GM21723 (cell line): ENCODE data around the gene CD8B2.
"Not testable (repeated sequence)": the region's sequence is repeated elsewhere in the genome, so short reads cannot be mapped to it uniquely, and the experiment has no call there.

Source experiments
- ATAC-seq: cut with Tn5 transposase; IDR thresholded peaks from one replicate; pipeline ENCODE4 v1.9.1; 2021; ENCODE audit warnings: mild to moderate bottlenecking, moderate library complexity; ENCODE audit not compliant: unreplicated experiment

CD8B2 gene

GRCh38 chr2:106486551-106487385 lies at the start of gene CD8B2:
Gene CD8B2 (plus strand): TSS chr2:106487364. CDS start chr2:106487427, 63 bp downstream.
- ATAC-seq, result not testable (repeated sequence)

- ATAC-seq, result not testable (repeated sequence)
Observed at GRCh38 chr2:106461882-106462281, 25.3 kb upstream of the CD8B2 start.

- ATAC-seq, result not testable (repeated sequence)
Observed at GRCh38 chr2:106467516-106467915, 19.6 kb upstream of the CD8B2 start.

GRCh38 chr2:106468107-106468506 lies 19.1 kb upstream of the CD8B2 start, which contains the start of gene RGPD3:
Gene RGPD3 (minus strand): TSS chr2:106468413. CDS start chr2:106468288, 125 bp downstream.
- ATAC-seq, result not testable (repeated sequence)

- not testable (repeated sequence) for ATAC-seq
Observed at GRCh38 chr2:106470658-106471057, 16.5 kb upstream of the CD8B2 start.

GRCh38 chr2:106477647-106478046 lies 9.5 kb upstream of the CD8B2 start:
- ATAC-seq, result not testable (repeated sequence)

- ATAC-seq, result not testable (repeated sequence)
Observed at GRCh38 chr2:106479563-106479962, 7.6 kb upstream of the CD8B2 start.

- ATAC-seq, result not testable (repeated sequence)
Observed at GRCh38 chr2:106487386-106488191, 425 bp downstream of the CD8B2 start.

GRCh38 chr2:106489701-106490100 lies 2.5 kb downstream of the CD8B2 start:
- not testable (repeated sequence) for ATAC-seq

GRCh38 chr2:106492399-106492798 lies 5.2 kb downstream of the CD8B2 start:
- ATAC-seq, result not testable (repeated sequence)

- not testable (repeated sequence) for ATAC-seq
Observed at GRCh38 chr2:106492913-106493312, 5.7 kb downstream of the CD8B2 start.

GRCh38 chr2:106498549-106498948 lies 11.4 kb downstream of the CD8B2 start:
- not testable (repeated sequence) for ATAC-seq

GRCh38 chr2:106500350-106500749 lies 13.2 kb downstream of the CD8B2 start:
- not testable (repeated sequence) for ATAC-seq

GRCh38 chr2:106502351-106502750 lies 15.2 kb downstream of the CD8B2 start:
- not testable (repeated sequence) for ATAC-seq

- not testable (repeated sequence) for ATAC-seq
Observed at GRCh38 chr2:106504192-106504591, 17.0 kb downstream of the CD8B2 start.

GRCh38 chr2:106504787-106505186 lies 17.6 kb downstream of the CD8B2 start:
- ATAC-seq, result not testable (repeated sequence)

- not testable (repeated sequence) for ATAC-seq
Observed at GRCh38 chr2:106506002-106506687, 19.0 kb downstream of the CD8B2 start.

- not testable (repeated sequence) for ATAC-seq
Observed at GRCh38 chr2:106508660-106509373, 21.7 kb downstream of the CD8B2 start.

GRCh38 chr2:106509374-106509770 lies 22.2 kb downstream of the CD8B2 start:
- not testable (repeated sequence) for ATAC-seq

- ATAC-seq, result not testable (repeated sequence)
Observed at GRCh38 chr2:106510791-106511190, 23.6 kb downstream of the CD8B2 start.
